NB4 (cell line): ENCODE data around the gene FBN1.

Source experiments
- MAX ChIP-seq: IDR thresholded peaks from 2 replicates; pipeline ENCODE4 v1.6.1; 2011; ENCODE audit warnings: low read depth, low read length
- MYC ChIP-seq: IDR thresholded peaks from 2 replicates; pipeline ENCODE4 v1.6.1; 2011; ENCODE audit warnings: low read depth, low read length
- POLR2A ChIP-seq: IDR thresholded peaks from 2 replicates; pipeline ENCODE4 v1.6.1; 2011; ENCODE audit warnings: mild to moderate bottlenecking; ENCODE audit not compliant: insufficient read length; ENCODE audit errors: extremely low read depth
- TF ChIP-seq, protein P1 (sequence below): IDR thresholded peaks from one replicate; pipeline ENCODE4 v1.5.1; 2012; ENCODE audit warnings: low read depth, low read length

DNA sequence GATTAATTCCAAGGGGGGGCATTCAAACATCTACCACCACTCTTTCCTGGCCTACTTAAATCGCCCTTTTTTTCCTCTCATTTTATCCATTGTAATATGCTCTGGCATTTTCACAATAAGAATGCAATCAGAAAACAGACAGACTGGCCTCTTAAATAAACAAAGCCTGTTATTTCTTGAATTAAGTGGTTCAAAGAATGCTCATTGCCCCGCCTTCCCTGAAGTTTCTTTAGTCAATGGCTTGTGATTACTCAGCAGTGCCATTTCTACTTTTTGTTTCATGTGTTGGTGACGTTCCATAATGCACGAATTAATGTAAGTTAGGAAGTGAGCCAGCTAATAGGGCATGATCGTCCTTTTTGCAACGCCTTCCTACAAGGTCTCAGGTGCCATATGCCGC is 68.0 kb downstream of the FBN1 start:
- TF ChIP-seq, protein P1, sequence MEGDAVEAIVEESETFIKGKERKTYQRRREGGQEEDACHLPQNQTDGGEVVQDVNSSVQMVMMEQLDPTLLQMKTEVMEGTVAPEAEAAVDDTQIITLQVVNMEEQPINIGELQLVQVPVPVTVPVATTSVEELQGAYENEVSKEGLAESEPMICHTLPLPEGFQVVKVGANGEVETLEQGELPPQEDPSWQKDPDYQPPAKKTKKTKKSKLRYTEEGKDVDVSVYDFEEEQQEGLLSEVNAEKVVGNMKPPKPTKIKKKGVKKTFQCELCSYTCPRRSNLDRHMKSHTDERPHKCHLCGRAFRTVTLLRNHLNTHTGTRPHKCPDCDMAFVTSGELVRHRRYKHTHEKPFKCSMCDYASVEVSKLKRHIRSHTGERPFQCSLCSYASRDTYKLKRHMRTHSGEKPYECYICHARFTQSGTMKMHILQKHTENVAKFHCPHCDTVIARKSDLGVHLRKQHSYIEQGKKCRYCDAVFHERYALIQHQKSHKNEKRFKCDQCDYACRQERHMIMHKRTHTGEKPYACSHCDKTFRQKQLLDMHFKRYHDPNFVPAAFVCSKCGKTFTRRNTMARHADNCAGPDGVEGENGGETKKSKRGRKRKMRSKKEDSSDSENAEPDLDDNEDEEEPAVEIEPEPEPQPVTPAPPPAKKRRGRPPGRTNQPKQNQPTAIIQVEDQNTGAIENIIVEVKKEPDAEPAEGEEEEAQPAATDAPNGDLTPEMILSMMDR = no peak
- TF ChIP-seq POLR2A (no peak), MYC (no peak), MAX (no peak)
